ENCODE data around the gene GLUL. TPM values are rescaled to one million over a fixed set of nuclear protein-coding genes. Genes with fewer than 3 reads are reported as not detected.

GLUL gene
- total and polyA plus RNA-seq, 12 donors: 153 to 1,048 (median 377) TPM

DNA sequence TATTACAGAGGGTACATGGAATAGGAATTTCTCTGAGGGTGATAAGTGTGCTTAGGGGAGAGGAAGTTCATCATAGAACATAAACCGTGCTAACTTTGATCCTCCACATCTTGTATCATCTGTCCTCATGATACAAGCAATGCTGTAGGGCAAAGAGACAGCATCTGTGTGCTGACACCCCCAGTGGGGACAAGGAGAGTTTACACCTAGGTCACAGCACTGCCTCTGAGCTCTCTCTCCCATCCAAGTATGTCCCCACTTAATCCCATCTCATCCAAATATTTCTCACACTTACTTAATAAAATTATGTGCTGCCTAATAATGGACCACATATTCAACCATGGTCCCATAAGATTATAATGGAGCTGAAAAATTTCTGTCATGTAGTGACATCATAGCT lies 13.2 kb upstream of the GLUL start:
- H3K27me3 ChIP-seq: peaks cover 18% of the 10 kb centered on the region
- no peak overlapping the region for H3K27ac ChIP-seq
- WGBS, 4 donors: 67 to 79% (median 73%) methylated on average over 1 of the region's 1 CpG
- DNase-seq: no peak
- intact Hi-C loops (cut with DNase I): no loop called here
- TF ChIP-seq CTCF (IDR thresholded peaks at IDR 0.05): no peak
- TF ChIP-seq POLR2A (IDR thresholded peaks at IDR 0.05): no peak
- no peak overlapping the region for H3K4me3 ChIP-seq
- no peaks in the 10 kb centered on the region for H3K4me1 ChIP-seq (replicated peaks in 1 of 2)
- no peaks in the 10 kb centered on the region for H3K9me3 ChIP-seq (replicated peaks in 1 of 3)
- no peaks in the 10 kb centered on the region for H3K36me3 ChIP-seq (replicated peaks in 1 of 2)

- intact Hi-C loops (cut with DNase I): no loop called here
- no peak for DNase-seq
- no peaks in the 10 kb centered on the region for H3K9me3 ChIP-seq (replicated peaks in 1 of 3)
- no peak within 1 kb of the TSS for H3K27ac ChIP-seq
- no peaks in the 10 kb centered on the region for H3K36me3 ChIP-seq (replicated peaks in 1 of 2)
- no peak within 1 kb of the TSS for H3K4me3 ChIP-seq
- peaks cover 4% of the 10 kb centered on the region for H3K27me3 ChIP-seq
- H3K4me1 ChIP-seq (replicated peaks in 1 of 2): peaks cover 0 to 7% of the 10 kb centered on the region in 2 donors
- WGBS, 4 donors: 89 to 96% (median 94%) methylated on average over 4 of the region's 4 CpGs
- TF ChIP-seq POLR2A (IDR thresholded peaks at IDR 0.05) (no peak), CTCF (IDR thresholded peaks at IDR 0.05) (no peak)
These were observed 9.0 kb upstream of the GLUL start, which contains the start of gene TEDDM1 for GRCh38 chr1:182400567-182400966. Gene TEDDM1 (minus strand): TSS chr1:182400667. CDS start chr1:182400485, 182 bp downstream.

DNA sequence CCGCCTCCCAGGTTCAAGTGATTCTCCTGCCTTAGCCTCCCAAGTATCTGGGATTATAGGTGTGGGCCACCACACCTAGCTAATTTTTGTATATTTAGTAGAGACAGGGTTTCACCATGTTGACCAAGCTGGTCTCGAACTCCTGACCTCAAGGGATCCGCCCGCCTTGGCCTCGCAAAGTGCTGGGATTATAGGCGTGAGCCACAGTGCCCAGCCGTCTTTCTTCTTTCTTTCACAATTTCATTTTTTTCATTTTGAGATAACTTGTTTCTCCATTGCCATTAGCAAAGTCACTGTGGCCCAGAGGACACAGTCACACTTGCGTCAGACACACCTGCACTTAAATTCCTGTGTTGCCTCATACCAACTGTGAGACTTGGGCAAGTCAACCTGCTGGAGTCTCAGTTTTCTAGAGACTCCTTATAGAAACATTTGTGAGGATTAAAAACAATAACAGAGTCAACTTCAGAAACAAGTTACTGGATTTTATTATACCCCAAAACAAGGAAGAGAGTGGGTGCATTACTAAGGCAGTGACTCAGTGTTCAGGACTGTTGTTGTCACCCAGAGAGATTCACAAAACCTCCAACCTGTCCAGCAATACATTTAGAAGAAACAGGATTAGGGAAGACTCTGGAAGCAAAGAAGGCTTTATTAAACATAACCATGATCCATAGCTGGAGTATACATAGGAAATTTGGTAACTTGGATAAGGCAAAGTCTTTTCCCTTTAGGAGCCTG lies 6.2 kb upstream of the GLUL start:
- TF ChIP-seq POLR2A (IDR thresholded peaks at IDR 0.05): no peak
- no peak for TF ChIP-seq CTCF (IDR thresholded peaks at IDR 0.05)
- Histone ChIP-seq H3K4me1 (replicated peaks in 1 of 2) (peaks cover 0 to 7% of the 10 kb centered on the region in 2 donors), H3K4me3 (no peak overlapping the region), H3K9me3 (replicated peaks in 1 of 3) (no peaks in the 10 kb centered on the region), H3K27me3 (no peaks in the 10 kb centered on the region), H3K36me3 (replicated peaks in 1 of 2) (no peaks in the 10 kb centered on the region), H3K27ac (no peak overlapping the region)
- WGBS, 4 donors: 86 to 91% (median 88%) methylated on average over 8 of the region's 8 CpGs
- intact Hi-C loops (cut with DNase I): loop anchor here (2.0 to 10.0 kb wide), 4 partner anchors 255 to 913 kb away; partner anchors contain the start of gene CACNA1E (in 1 of the 2)
- no peak for DNase-seq

GRCh38 chr1:182395906-182396305 lies 4.3 kb upstream of the GLUL start:
- Histone ChIP-seq H3K36me3 (replicated peaks in 1 of 2) (no peaks in the 10 kb centered on the region), H3K27ac (peak overlapping the region in 1 of 5 donors; percentile 1), H3K27me3 (no peaks in the 10 kb centered on the region), H3K9me3 (replicated peaks in 1 of 3) (no peaks in the 10 kb centered on the region), H3K4me1 (replicated peaks in 1 of 2) (peaks cover 0 to 7% of the 10 kb centered on the region in 2 donors), H3K4me3 (no peak overlapping the region)
- intact Hi-C loops (cut with DNase I): loop anchor here (2.0 to 10.0 kb wide), 4 partner anchors 253 to 911 kb away; partner anchors contain the start of gene CACNA1E (in 1 of the 2)
- WGBS, 4 donors: 79 to 87% (median 86%) methylated on average over 3 of the region's 3 CpGs
- TF ChIP-seq POLR2A (IDR thresholded peaks at IDR 0.05) (no peak), CTCF (IDR thresholded peaks at IDR 0.05) (no peak)
- DNase-seq: no peak
